ENCODE data around the gene SPATA32.

- TF ChIP-seq CTCF (IDR thresholded peaks at IDR 0.05): no peak
- no peak for TF ChIP-seq POLR2A (IDR thresholded peaks at IDR 0.05)
Measured at GRCh38 chr17:45306094-45306493, 44.2 kb upstream of the SPATA32 start.
